ENCODE results near the gene IPO8.
A peak's percentile ranks its signal among the peaks of the same experiment; 100 is the strongest.
"Not testable (repeated sequence)": the region's sequence is repeated elsewhere in the genome, so short reads cannot be mapped to it uniquely, and the experiment has no call there.

The IPO8 gene

DNA sequence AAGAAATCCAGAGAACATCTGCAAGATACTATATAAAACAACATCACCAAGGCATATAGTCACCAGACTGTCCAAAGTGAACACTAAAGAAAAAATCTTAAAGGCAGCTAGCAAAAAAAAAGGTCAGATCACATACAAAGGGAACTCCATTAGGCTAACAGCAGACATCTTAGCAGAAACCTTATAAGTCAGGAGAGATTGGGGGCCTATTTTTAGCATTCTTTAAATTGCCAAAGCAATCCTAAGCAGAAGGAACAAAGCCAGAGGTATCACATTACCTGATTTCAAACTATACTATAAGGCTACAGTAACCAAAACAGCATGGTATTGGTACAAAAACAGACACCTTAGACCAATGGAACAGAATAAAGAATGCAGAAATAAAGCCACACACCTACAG lies 92.5 kb downstream of the IPO8 start:
- DNase-seq: no peak

DNA sequence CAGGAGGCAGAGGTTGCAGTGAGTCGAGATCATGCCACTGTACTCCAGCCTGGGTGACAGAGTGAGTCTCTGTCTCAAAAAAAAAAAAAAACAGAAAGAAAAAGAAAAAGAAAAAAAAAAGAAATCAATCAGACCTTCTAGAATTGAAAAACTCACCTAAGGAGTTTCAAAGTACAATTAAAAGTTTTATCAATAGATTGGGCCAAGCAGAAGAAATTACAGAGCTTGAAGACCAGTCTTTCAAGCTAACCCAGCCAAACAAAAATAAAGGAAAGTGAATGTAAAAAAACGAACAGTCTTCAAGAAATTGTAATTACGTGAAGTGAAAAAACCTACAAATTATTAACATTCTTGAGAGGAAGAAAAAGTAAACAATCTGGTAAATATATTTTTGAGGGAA lies 93.0 kb downstream of the IPO8 start:
- DNase-seq: no peak

- peak; percentile 100 for DNase-seq
Observed at GRCh38 chr12:30599608-30600007, 96.1 kb downstream of the IPO8 start.

DNA sequence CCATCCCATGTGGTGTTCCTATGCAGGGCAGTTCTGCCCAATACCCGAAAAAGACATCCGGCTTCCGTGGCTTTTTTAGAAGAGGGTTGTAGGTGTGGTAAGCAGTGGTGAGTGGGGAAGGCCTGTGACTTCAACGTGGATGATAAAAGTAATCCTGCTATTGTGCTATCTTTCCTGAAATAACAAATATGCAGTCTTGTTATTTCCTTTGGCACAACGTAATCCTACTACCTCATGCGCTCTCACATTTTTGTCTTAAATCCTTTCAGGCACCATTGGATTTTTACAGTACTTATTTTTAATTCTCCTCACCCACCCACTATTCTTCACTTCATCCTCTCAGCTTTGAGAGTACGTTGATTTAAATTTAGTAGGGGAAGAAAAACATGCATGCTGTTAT lies 96.8 kb downstream of the IPO8 start:
- no peak for DNase-seq

DNA sequence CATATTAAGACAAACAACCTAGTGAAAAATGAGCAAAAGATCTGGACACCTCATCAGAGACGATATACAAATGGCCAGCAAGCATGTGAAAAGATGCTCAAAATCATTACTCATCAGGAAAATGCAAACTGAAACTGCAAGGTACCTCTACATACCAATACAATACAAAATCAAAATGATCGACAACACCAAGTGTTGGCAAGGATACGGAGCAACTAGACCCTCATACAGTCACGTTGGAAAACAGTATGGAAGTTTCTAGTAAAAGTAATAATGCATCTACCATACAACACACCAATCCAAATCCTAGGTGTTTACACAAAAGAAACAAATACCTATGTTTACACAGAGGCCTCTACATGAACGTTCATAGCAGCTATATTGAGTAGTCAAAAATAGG lies 99.9 kb downstream of the IPO8 start:
- DNase-seq: no peak

DNA sequence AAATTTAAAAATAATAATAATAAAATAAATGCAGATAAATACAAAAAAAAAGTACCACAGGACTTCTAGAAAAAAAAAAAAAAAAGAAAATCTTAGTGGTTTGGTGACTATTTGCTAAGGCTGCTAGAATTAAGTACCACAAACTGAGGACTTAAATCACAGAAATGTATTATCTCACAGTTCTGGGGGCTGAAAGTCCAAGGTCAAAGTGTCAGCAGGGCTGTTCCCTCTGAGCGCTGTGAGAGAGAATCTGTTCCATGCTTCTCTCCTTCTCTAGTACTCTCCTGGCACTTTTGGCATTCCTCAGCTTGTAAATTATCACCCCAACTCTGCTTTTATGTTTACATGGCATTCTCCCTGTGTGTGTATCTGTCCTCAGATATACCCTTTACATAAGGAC lies 101.2 kb downstream of the IPO8 start:
- DNase-seq: no peak

- DNase-seq: not testable (repeated sequence)
Observed at GRCh38 chr12:30588572-30588971, 107.1 kb downstream of the IPO8 start.

GRCh38 chr12:30587782-30588181 lies 107.9 kb downstream of the IPO8 start:
- DNase-seq: no peak

DNA sequence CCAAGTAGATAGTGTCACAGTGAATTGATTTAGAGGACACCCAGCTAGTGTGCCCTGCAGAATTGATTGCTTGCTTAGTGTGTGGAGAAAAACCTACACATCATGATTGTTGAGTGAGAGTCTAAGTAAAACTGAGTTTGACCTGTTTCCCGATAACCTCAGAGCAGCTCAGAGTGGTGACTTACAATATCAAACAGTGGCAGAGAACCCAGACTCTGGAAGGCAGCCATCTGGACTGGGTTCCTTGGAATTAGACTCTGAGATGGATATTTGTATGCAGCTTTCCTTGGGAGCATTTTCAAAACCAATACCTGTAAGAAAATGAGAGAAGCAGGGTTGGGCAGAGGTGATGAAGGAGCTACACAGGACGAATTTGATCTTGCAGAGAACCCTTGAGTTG lies 109.8 kb downstream of the IPO8 start:
- no peak for DNase-seq

DNA sequence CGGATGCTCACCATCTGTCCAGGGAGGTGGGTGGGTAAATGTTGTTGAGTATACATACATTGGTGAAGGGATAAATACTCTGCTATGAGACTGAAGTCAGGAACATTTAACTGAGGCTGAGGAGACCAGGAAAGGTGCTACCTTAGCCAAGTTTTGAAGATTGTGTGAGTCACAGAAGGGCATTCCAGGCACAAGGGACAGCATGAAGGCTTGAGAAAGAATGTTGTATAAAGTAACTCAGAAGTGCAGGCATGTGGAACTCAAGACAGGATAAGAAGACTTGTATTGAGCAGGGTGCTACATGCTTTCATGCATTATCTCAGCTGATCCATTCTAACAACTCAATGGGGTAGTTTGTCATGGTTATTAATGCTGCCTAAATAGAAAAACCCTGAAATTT lies 112.7 kb downstream of the IPO8 start:
- no peak for DNase-seq

DNA sequence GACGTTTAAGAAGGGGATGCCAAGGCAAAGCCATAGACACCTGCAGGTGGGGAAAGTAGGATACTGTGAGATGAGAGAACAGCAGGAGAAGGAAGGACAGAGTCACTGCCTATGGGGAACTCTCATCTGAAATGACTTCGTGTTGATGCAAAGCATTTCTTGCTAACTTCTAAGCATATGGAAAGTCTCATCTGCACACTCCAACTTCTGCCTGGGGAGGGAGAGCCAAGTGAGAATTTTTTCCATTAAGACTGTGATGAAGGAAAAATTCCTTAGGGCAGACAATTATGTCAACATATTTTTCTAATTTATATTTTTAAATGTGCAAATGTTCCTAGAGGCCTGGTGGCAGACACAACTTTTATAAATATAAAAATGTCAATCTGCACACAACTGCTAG lies 115.3 kb downstream of the IPO8 start:
- DNase-seq: no peak
